GM18858 (cell line): Measurements from ENCODE around the gene SRSF7.
A peak's percentile ranks its signal among the peaks of the same experiment; 100 is the strongest.
"Not testable (repeated sequence)": the region's sequence is repeated elsewhere in the genome, so short reads cannot be mapped to it uniquely, and the experiment has no call there.

Experiments used
- ATAC-seq: cut with Tn5 transposase; IDR thresholded peaks from one replicate; pipeline ENCODE4 v1.9.1; 2021; ENCODE audit not compliant: unreplicated experiment

SRSF7 gene

DNA sequence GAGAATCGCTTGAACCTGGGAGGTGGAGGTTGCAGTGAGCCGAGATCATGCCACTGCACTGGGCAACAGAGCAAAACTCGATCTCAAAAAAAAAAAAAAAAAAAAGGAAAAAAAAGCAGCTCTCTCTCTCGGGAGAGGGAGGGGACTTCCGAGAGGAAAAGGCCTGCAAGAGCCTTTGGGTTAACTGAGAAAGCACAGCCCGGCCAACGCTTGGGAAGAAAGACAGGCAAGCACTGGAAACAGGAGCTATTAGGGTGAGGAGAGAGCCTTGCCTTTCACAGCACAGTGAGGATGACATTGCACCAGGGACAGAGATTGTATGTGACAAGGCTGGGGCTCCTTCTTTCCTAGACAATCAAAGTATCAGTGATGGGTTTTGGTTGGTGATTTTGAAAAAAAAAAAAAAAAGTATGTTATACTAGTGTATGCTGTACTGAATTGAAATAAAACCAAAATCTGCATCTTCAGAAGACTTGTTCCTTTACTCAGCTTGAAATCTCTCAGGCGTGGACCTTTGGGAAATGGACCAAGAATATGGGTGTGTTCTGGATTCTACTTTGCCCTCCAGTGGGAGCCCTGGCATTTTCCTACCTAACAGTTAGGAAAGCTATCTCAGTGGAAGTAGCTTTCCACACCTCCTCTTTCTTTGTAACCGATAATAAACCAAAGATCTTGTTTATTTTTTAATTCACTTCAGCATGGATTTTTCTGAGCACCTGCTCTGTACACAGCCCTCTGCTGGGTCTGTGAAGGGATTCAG, 16.7 kb downstream of the SRSF7 start:
- no peak for ATAC-seq

DNA sequence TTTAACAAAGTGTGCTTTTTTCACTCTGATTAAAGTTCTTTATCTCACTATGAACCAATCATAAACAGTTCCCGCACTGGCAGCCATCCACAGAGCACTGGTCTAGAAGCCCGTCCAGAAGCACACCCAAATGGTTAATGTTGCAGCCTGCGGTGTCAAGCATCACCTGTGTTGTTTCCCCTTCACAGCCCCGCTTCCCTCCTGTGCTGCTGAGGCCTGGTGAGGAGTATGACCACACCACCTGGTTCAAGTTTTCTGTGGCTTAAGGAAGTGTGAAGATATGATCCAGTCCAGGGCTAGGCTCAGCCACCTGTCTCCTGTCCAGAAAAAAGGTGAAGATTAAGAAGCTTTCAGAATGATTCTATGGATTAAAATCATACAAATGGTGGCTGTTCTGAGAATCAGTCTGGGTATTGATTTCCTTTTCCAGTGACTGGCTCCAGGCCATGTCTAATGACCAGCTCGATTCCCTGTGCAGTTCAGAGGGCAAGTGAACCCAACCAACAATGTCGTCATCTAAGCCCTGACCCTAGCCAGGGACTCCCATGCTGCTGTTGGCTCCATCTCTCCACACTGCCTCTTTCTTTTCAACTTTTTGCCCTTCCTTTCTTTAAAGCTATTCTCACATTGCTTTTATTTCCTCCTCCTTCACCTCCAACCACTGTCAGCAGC, 17.7 kb downstream of the SRSF7 start:
- no peak for ATAC-seq

DNA sequence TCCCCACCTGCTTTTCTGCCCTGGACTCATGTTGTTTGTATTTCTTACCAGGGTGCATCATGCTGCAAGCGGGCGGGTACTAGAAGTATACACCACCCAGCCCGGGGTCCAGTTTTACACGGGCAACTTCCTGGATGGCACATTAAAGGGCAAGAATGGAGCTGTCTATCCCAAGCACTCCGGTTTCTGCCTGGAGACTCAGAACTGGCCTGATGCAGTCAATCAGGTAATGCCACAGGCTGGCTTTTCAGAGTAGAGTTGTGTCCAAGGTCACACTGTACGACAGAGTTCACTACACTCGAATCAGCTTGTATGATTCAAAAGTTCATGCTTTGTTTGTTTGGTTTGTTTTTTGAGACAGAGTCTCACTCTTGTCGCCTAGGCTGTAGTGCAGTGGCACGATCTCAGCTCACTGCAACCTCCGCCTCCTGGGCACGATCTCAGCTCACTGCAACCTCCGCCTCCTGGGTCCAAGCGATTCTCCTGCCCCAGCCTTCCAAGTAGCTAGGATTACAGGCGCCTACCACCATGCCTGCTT, 19.4 kb downstream of the SRSF7 start:
- ATAC-seq: no peak

DNA sequence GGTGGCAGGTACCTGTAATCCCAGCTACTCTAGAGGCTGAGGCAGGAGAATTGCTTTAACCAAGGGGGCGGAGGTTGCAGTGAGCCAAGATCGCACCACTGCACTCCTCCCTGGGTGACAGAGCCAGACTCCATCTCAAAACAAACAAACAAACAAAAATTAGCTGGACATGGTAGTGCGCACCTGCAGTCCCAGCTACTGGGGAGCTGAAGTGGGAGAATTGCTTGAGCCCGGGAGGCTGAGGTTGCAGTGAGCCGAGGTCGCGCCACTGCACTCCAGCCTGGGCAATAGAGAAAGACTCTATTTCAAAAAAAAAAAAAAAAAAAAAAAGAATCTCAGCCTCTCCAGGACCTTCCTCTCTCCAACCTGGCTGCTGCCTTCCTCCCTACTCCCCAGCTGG, 20.1 kb downstream of the SRSF7 start:
- ATAC-seq: no peak

DNA sequence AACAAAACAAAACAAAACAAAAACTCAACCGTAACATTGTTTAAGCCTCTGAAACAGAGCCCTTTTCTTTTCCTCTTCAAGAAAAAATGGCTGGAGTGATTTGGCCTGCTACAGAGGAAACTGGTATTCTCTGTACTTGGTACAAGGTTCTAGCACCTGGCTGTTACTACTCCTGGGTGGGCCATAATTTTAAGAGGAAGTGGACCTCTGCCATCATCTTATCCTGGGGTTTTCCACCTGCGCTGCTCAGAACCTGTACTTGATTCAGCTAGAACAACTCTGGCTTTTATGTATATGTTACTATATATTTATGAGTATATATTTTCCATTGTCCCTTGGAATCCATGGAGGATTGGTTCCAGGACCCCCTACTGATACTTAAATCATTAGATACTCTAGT, 22.5 kb downstream of the SRSF7 start:
- no peak for ATAC-seq

DNA sequence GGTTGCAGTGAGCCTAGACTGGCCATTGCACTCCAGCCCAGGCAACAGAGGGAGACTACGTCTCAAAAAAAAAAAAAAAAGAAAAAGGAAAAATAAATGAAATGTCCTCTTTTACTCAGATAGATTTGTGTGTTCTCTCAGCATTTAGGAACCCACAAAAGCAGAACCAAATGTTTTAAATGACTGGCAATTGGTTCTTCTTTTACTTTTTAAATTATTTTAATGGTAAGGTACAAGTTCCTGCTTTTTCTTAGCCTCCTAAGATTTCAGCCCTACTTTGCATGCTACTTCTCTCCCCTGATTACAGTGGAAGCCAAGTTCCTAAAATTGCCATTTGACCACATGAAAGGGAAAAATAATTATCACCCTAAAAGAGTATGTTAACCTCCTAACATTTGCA, 23.5 kb downstream of the SRSF7 start:
- ATAC-seq: no peak

DNA sequence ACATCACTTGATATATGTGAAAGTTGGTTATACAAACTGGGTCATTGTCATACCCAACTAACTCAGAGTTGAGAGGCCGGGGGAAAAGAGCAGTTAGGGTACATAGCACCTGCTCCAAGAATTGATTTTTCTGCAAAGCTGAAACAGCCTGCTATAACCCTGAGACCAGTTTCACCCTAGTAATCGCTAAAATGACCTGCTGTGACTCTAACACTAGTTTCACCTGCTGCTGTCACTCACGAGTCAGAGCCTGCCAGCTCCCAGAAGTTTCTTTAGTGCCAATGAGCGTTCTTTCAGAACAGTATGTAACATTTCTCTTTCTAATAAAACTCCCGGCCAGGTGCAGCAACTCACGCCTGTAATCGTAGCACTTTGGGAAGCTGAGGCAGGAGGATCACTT, 28.0 kb downstream of the SRSF7 start:
- no peak for ATAC-seq

DNA sequence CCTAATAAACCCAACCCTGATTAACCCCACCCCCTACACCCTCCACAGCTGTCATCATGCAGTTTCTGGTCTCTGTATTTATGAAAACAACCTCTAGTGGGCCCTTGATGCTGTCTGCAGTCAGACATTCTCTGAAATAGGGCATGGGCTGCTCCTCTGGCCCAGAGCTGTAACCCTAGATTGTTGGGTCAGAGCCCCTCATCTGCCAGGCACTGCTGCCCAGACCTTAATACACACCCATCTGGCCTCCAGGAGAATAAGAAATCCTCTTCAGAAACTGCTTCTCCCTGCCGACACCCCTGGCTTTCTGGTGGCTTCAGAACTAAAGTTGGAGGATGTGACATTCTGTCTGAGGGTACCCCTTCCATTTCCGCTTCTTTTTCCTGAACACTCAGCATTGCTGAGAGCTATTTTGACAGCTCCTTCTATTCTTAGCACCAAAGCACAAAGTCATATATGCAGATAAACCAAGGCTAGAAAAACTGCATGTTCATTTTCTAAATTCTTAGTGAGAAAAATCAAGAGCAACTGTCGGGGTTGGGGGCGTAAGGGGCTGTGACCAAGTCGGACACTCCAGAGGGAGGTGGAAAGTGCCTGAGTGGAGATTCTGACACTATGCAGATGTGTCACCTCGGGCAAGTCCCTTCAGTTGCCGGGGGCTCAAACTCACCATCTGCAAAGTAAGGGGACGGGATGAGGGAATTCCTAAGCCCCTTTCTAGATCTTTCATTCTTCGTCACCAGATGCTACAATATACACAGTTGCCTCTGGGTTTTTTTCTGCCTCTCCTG, 28.7 kb downstream of the SRSF7 start:
- no peak for ATAC-seq

DNA sequence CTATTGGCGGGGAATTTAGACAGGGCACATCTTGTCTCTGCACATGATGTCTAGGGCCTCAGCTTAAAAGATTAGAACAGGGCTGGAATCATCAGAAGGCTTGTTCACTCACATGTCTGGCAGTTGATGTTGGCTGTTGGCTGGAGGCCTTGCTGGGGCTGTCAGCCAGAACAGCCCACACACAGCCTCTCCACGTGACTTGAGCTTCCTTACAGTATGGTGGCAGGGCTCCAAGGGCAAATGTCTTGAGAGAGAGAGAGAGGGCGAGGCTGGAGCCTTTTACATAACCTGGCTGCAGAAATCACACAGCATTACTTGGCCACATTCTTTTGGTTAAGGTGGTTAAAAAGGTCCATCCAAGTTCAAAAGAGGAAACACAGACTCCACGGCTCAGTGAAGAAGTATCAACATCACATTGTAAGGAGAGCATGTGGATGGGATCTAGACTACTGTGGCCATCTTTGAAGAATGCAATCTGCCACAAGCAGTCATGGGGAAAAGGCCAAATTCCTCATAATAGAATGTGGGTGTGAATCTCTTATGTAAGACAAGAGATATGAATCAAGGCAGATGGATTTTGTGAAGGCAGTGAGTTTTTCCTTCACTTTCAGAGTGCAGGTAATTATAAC, 30.4 kb downstream of the SRSF7 start:
- no peak for ATAC-seq

DNA sequence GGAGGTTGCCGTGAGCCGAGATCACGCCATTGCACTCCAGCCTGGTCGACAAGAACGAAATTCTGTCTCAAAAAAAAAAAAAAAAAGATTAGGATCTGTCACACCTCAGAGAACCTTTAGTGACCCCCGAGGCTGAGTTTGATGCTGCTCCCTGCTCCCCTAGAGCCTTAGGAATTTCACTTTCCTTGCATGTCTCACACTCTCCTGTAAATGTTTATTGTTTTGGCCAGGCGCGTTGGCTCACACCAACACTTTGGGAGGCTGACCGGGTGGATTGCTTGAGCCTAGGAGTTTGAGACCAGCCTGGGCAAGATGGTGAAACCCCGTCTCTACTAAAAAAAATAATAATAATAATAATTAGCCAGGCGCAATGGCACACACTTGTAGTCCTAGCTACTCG, 31.5 kb downstream of the SRSF7 start:
- ATAC-seq: no peak

DNA sequence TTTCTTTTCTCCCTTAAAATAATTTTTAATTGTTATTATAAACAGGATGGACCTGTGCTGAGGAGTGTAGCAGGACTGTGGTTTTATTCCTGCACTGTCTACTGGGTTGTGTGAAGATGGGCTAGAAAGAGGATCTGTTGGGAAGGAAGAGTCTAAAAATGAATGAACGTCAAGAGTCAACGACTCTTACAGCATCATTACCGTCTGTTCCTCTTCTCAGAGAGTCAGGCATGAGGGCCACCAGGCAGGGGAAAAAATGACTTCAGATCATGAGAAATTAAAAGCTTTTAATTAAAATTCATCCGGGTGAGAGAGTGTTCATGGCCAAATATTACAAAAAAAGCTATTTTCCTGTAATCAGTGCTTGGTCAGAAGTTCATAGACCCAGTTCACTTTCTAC, 32.6 kb downstream of the SRSF7 start:
- ATAC-seq: no peak

DNA sequence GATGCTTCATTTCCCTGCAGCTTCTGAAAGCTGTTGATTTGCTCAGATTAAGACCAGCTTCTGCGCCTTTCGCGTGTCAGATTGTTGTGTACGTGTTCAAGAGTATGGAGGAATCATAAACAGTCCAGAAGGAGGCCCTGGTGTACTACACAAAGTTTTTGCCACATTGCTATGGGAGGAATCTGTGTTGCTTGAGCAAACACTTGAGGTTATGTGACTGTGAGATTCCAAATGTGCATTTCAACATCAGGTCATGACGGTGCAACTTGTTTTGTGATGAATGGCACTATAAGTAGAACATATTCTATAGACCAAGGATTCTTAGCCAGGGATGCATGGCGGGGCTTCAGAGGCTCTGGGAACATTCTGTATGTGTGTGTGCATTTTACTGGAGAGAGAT, 35.0 kb downstream of the SRSF7 start:
- no peak for ATAC-seq

DNA sequence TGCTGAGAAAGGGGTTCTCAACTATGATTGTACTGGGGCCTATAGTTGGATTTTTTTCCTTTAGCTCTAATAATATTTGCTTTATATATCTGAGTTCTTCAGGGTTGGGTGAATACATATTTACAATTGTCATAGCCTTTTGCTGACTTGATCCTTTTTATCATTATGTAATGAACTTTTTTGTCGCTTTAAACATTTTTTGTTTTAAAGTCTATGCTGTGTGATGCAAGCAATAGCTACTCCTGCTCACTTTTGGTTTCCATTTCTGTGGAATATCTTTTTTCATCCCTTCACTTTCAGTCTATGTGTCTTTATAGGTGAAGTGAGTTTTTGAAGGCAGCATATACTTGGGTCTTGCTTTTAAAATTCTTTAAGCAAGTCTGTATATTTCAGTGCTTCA, 36.2 kb downstream of the SRSF7 start:
- ATAC-seq: not testable (repeated sequence)

DNA sequence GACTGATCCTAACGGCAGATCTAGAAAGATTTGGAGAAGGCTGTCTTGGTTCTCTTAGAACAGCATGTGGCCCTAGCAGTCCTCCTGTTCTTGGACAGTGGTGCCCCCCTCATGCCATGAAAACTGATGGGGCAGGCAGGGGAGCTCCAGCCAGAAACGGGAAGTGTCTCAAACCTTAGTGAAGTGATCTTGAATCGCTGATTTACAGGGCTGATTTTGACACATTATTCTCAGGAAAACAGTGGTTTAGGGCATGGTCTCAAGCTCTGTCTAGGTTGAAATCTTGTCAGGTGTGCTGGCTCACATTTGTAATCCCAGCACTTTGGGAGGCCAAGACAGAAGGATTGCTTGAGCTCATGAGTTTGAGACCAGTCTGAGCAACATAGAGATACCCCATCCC, 37.8 kb downstream of the SRSF7 start:
- no peak for ATAC-seq

DNA sequence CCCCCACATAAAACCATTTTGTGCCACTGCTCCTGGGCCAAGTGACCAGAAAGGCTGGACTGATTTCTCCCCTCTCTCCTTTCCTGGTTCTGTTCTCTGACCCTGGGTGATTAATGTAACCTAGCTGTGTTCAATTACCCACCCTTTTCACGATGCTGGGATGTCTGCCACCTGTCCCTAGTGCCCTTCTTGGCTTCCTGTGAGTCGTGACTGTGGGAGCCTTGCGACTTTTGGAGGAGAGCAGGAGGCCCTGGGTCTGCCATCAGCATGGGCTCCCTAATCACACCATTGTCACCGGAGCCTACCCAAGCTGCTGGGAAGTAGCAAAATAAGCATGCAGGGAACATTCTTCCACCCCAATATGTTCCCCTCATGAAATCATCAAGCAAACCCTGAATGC, 38.3 kb downstream of the SRSF7 start:
- ATAC-seq: no peak

DNA sequence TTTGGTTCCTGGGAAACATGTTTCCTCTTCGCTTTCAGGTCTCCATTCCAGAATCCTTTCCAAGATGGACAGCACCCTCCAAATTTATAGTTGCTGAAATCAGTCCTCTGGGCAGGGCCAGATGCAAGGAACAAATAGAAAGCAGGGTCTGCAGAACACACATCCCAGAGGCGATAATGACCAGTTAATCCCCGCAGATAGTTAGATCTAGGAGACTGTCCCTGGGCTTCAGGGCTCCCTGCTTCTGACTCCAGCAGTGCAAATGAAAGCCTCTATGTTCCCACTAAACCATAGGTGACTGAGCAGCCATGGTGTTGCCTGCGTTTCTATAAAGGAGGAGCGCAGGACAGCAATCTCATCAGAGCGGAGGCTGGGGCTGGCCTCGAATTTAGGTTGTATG, 38.7 kb downstream of the SRSF7 start:
- ATAC-seq: no peak

DNA sequence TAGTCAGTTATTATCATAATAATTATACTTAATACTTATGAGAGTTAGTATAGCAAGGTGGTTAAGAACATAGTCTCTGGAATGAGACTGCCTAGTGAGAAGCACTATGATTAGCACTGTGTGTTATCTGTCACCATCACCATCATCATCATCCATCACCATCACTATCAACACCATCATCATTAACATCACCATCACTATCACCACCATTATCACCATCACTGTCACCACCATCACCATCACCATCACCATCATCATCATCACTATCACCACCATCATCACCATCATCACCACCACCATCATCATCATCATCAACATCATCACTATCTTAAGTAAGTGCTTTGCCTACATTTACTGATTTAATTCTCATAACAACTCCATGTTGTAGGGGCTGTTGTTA, 39.6 kb downstream of the SRSF7 start:
- no peak for ATAC-seq

DNA sequence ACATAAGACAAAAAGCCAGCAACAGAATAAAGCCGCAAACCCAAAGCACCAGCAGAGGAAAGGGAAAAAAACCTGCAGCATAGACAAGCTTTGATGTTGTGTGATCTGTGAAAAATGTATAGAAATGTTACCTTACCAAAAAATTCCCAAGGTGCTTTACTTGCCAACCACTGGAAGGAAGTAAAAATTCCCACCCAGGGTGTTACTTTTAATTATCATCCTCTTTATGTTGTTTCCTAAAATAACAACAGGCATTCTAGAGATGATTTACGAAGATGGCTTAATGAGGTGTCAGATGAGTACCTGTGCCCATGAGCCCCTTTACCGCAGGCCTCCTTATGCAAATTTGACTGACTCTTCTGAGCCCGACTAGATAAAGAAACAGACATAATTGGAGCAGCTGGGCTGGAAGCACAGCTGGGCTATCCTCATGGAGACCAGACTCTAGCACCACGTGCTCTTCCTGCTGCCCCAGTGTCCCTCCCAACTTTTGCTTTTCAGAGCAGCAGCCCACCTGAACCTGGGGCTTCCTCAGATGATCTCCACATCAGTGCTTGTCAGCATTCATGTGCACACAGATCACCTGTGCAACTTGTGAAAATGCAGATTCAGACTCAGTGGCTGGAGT, 41.5 kb downstream of the SRSF7 start:
- peak; percentile 62 for ATAC-seq

DNA sequence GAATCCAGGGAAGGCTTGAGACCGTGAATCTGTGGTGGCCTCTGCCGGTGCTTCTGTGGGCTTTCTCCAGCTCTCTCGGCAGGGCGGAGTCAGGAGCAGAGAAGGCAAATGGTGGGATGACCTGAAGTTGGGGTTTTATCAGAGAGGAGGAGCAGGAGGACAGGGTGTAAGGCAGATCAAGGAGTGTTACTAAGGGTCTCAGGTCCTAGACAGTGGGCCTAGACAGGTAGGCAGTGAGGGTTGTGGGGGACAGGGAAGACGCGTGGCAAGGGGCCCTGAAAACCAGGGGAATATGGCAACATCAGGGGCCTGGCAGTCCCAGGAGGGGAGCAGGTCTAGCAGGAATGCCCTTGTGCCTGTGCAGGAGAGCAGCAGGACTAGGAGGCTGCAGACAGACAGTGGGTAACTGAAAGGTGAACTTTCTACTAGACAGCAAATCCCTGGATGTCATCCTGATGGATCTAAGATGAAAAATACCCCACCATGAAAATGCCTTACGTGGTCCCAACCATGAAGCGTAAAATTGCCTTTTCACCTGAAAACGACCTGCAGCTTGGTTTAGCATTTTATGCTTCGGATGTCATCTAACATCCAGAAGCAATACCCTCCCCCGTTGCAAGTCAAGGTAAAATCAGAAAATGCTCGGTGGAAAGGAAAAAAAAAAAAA, 42.1 kb downstream of the SRSF7 start:
- ATAC-seq: no peak

DNA sequence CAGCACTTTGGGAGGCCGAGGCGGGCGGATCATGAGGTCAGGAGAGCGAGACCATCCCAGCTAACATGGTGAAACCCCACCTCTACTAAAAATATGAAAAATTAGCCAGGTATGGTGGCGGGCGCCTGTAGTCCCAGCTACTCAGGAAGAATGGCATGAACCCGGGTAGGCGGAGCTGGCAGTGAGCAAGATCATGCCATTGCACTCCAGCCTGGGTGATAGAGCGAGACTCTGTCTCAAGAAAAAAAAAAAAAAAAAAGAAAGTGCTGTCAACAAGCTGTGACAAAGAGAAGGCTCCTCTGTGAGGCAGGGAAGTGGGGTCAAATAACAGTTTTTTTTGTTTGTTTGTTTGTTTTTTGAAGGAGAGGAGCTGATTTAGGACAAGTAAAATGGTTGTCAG, 42.7 kb downstream of the SRSF7 start:
- ATAC-seq: not testable (repeated sequence)
